GM19025 (cell line): ENCODE measurements around the gene MANF.

Experiments
- ATAC-seq: cut with Tn5 transposase; IDR thresholded peaks from one replicate; pipeline ENCODE4 v1.9.1; 2021; ENCODE audit warnings: mild to moderate bottlenecking, low read depth, moderate library complexity; ENCODE audit not compliant: unreplicated experiment

MANF gene

DNA sequence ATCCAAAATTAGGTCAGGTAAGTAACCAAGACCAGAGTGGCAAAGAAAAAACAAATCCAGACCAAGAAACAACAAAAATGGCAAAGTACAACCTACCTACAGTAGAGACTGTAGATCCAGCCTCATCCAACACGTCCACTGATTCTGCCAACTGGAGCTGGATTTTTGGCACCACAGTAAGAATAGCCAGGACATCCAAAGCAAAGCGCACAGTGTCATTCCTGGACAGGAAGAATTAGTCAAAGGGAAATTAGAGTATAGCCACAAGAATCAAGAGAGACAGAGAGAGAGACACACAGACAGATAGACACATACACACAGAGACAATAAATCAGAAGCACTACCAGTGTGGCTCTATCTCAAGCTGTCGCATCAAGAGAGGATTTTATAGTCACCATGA is 37.1 kb downstream of the MANF start:
- no peak for ATAC-seq

DNA sequence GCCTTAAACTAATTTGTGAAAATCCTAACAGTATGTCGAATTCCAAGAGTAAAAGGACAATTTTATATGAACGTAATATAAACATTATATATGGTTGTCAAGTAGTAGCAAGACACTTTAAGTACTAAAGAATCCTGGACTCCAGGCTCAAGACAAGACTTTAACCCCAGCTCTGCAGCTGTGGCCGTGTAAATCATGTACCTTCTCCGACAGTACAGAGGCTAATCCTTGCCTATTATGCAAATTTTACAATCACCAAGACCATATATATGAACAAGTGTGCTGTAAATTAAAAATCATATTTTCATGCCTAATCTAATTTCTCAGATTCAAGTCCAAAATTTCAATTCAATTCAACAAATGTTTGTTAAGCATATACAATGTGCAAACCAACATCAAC is 41.8 kb downstream of the MANF start:
- ATAC-seq, result no peak

- no peak for ATAC-seq
Observed at GRCh38 chr3:51429138-51429537, 44.0 kb downstream of the MANF start.

DNA sequence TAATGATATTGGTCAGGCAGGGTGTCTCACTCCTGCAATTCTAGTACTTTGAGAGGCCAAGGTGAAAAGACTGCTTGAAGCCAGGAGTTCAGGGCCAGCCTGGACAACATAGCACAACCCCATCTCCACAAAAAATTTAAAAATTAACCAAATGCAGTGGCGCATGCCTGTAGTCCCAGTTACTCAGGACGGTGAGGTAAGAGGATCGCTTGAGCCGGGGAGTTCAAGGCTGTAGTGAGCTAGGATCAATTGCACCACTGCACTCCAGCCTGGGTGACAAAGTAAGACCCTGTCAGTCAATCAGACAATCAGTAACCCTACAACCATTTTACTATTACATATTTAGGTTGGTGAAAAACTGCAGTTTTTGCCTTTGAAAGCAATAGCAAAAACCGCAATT is 49.0 kb downstream of the MANF start:
- ATAC-seq, result no peak

DNA sequence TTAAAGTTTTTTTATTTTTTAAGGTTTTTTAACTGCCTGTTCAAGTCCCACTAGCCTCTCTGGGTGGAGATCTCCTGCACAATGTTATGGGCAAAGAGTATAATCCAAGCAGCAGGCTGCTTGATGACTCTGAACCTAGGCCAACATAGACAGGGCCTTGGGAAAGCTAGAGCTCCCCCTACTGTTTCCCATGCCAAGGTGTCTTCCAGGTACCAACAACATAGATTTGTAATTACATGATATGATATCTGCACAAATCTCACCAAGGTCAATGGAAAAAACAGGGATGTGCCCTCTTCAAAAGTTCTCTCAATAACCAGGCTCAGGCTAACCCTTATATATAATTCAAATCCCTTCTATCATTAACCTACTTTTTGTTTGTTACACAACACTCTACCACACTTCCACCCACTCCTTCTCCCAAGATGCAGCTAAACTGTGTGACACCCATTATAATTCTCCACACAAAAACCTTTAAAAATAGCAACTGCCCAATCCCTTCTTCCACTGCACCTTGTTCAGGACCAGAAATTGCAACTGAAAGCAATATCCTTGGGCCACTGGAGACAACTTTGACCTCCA is 49.7 kb downstream of the MANF start:
- no peak for ATAC-seq

DNA sequence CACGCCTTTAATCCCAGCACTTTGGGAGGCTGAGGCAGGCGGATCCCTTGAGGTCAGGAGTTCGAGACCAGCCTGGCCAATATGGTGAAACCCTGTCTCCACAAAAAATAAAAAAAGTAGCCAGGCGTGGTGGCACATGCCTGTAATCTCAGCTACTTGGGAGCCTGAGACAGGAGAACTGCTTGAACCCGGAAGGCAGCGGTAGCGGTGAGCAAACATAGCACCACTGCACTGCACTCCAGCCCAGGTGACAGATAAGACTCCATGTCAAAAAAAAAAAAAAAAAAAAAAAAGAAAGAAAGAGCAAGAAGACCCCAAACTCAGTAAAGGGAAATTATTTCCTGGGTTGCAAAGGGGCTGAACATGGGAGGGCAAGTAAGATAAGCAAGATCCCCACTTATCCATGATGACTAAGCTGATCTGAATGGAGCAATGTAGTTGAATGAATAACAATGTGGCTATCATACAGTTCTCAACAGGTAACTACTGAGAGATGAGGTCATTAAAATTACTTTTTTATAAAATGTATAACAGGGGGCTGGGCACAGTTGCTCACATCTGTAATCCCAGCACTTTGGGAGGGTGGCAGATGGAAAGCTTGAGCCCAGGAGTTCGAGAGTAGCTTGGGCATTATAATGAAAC is 52.0 kb downstream of the MANF start:
- no peak for ATAC-seq
